Endothelial cell of umbilical vein (primary cell): ENCODE measurements around the gene CASP10. TPM values are rescaled to one million over a fixed set of nuclear protein-coding genes. Genes with fewer than 3 reads are reported as not detected.

Experiments
- BruUV-seq: library from RNA; stranded (reverse); fragments of 400-500 nt; replicated peaks from 2 replicates; lab custom pipeline; 2021; lab: Mats Ljungman, UMichigan
- CTCF ChIA-PET: fragments of 300-600, 350-600 bp; sonication (Branson Sonifier 250); formaldehyde crosslinking; loops from one replicate; lab custom pipeline; 2021; ENCODE audit warnings: antibody characterized with exemption, inconsistent platforms; lab: Charles Lee
- POLR2A ChIA-PET: fragments of 300-600, 350-600 bp; sonication (Branson Sonifier 250); formaldehyde crosslinking; loops from one replicate; lab custom pipeline; 2021; ENCODE audit warnings: antibody characterized with exemption, inconsistent platforms; lab: Charles Lee
- DNase-seq: peaks from one replicate; pipeline ENCODE4 v3.0.0-alpha.2; 2011; ENCODE audit warnings: low read depth, low spot score
- FAIRE-seq: peaks from 2 replicates; lab custom pipeline; 2011; peaks lifted over from hg19 to GRCh38; lab: Jason Lieb, UNC
- H2AFZ ChIP-seq: 2 replicates; pipeline ENCODE4 v1.6.0; 2012; ENCODE audit warnings: low read depth, low read length, control low read depth, inconsistent platforms
- H3K27ac ChIP-seq: 2 replicates; pipeline ENCODE4 v1.5.1; 2011; ENCODE audit warnings: low read depth, mild to moderate bottlenecking, control low read depth, low read length, moderate library complexity; ENCODE audit not compliant: insufficient read depth
- H3K27me3 ChIP-seq, 2 experiments: 2 replicates each; pipeline versions ENCODE4 v1.6.0 to v1.6.1; 2011; ENCODE audit warnings: low read length in 2 of 2, mixed read lengths in 1 of 2; ENCODE audit not compliant: control insufficient read depth in 2 of 2, insufficient read depth in 2 of 2
- H3K36me3 ChIP-seq, 2 experiments: 2 replicates in 1 of 2; 3 replicates in 1 of 2; pipeline ENCODE4 v1.5.1; 2011; ENCODE audit warnings: low read length in 2 of 2, mild to moderate bottlenecking in 1 of 2, moderate library complexity in 1 of 2; ENCODE audit not compliant: control insufficient read depth in 2 of 2, insufficient read depth in 2 of 2; ENCODE audit errors: extremely low read depth in 1 of 2
- H3K4me1 ChIP-seq: 3 replicates; pipeline ENCODE4 v1.5.1; 2011; ENCODE audit warnings: mild to moderate bottlenecking, low read length; ENCODE audit not compliant: control insufficient read depth, insufficient read depth; ENCODE audit errors: extremely low read depth
- H3K4me2 ChIP-seq: 2 replicates; pipeline ENCODE4 v1.6.1; 2011; ENCODE audit warnings: low read length, control low read depth, mixed read lengths; ENCODE audit not compliant: insufficient read depth
- H3K4me3 ChIP-seq, 3 experiments: fragments of 200-600 bp in 1 of 3; sonication (generic), shearing (Covaris generic) in 1 of 3; replicated peaks in 1 of 3; 2 replicates each; pipeline ENCODE4 v1.5.1; 2011 to 2016; ENCODE audit warnings: control low read depth in 3 of 3, low read length in 3 of 3, mild to moderate bottlenecking in 2 of 3, inconsistent platforms in 1 of 3, low read depth in 1 of 3, moderate library complexity in 1 of 3; ENCODE audit not compliant: insufficient read depth in 1 of 3
- H3K79me2 ChIP-seq: 2 replicates; pipeline ENCODE4 v1.6.0; 2012; ENCODE audit warnings: low read length, inconsistent platforms; ENCODE audit not compliant: control insufficient read depth, insufficient read depth
- H3K9ac ChIP-seq: replicated peaks from 2 replicates; pipeline ENCODE3; 2011; ENCODE audit warnings: low read length, control low read depth; ENCODE audit not compliant: insufficient read depth; ENCODE audit errors: extremely low read depth
- H3K9me1 ChIP-seq: replicated peaks from 3 replicates; pipeline ENCODE4 v1.6.0; 2011; ENCODE audit warnings: mild to moderate bottlenecking, low read length; ENCODE audit not compliant: control insufficient read depth, insufficient read depth; ENCODE audit errors: extremely low read depth
- H3K9me3 ChIP-seq: replicated peaks from 2 replicates; pipeline ENCODE4 v1.5.1; 2012; ENCODE audit warnings: low read length, inconsistent platforms; ENCODE audit not compliant: control insufficient read depth, insufficient read depth
- H4K20me1 ChIP-seq: replicated peaks from 2 replicates; pipeline ENCODE3; 2011; ENCODE audit warnings: mild to moderate bottlenecking, low read length; ENCODE audit not compliant: control insufficient read depth, insufficient read depth; ENCODE audit errors: extremely low read depth
- EZH2 ChIP-seq: IDR thresholded peaks from 2 replicates; pipeline ENCODE4 v1.6.1; 2012; ENCODE audit warnings: borderline replicate concordance, low read depth, mild to moderate bottlenecking, moderate library complexity, low read length, inconsistent platforms; ENCODE audit not compliant: severe bottlenecking
- FOS ChIP-seq: IDR thresholded peaks from 2 replicates; pipeline ENCODE4 v1.6.1; 2011; ENCODE audit warnings: mild to moderate bottlenecking, low read length, moderate library complexity, borderline replicate concordance; ENCODE audit not compliant: insufficient read depth
- GATA2 ChIP-seq: IDR thresholded peaks from 2 replicates; pipeline ENCODE4 v1.7.0; 2011; ENCODE audit warnings: low read depth, mild to moderate bottlenecking, moderate library complexity, mixed read lengths, low read length; ENCODE audit not compliant: insufficient read length, insufficient read depth
- JUN ChIP-seq: IDR thresholded peaks from 2 replicates; pipeline ENCODE4 v1.6.1; 2011; ENCODE audit warnings: borderline replicate concordance, low read depth; ENCODE audit not compliant: insufficient read length, insufficient read depth
- MYC ChIP-seq: IDR thresholded peaks from one replicate; pipeline ENCODE4 v1.6.1; 2011; ENCODE audit warnings: mild to moderate bottlenecking, low read depth, low read length
- POLR2A ChIP-seq: IDR thresholded peaks from 2 replicates; pipeline ENCODE4 v1.6.1; 2012; ENCODE audit warnings: low read depth, mild to moderate bottlenecking, control low read depth, low read length
- POLR2AphosphoS5 ChIP-seq: IDR thresholded peaks from 2 replicates; pipeline ENCODE4 v1.6.1; 2012; ENCODE audit warnings: low read depth, mild to moderate bottlenecking, control low read depth, low read length, moderate library complexity; ENCODE audit not compliant: insufficient read depth
- dilution Hi-C: fragments of 300-500 bp; cut with MboI; formaldehyde crosslinking; loops from one replicate; pipeline ENCODE4 v1.15.0; 2019; ENCODE audit warnings: low sequenced_read_pairs; ENCODE audit not compliant: extremely low pct_ligation_motif_present
- intact Hi-C: fragments of 100-400 bp; cut with micrococcal nuclease; formaldehyde crosslinking; loops from one replicate; pipeline ENCODE4 v1.10.0; 2022
- polyA plus RNA-seq, 4 experiments: library from polyadenylated mRNA; depleted of rRNA in 3 of 4; stranded (reverse) in 3 of 4; unstranded in 1 of 4; fragments of >200 nt; gene quantifications; 2 replicates each; pipeline versions ENCODE4 v1.2.1 to v1.2.3, GENCODE V29; 2011 to 2012; ENCODE audit warnings: missing spikeins in 1 of 4
- total RNA-seq: library from RNA; stranded (reverse); gene quantifications from 2 replicates; pipeline ENCODE4 v1.2.3, GENCODE V29; 2021
- TF ChIP-seq, protein P1 (sequence below): IDR thresholded peaks from 2 replicates; pipeline ENCODE4 v1.6.1; 2011; ENCODE audit not compliant: insufficient read depth, insufficient read length
- TF ChIP-seq, protein P2 (sequence below), 2 donors: IDR thresholded peaks; 1 replicate in 1 of 2; 2 replicates in 1 of 2; pipeline ENCODE4 v1.5.1; 2011; ENCODE audit warnings: low read length in 2 of 2, mild to moderate bottlenecking in 2 of 2, moderate library complexity in 2 of 2, control low read depth in 1 of 2, inconsistent platforms in 1 of 2, low read depth in 1 of 2; ENCODE audit not compliant: insufficient read depth in 1 of 2; ENCODE audit errors: extremely low read depth in 1 of 2

The CASP10 gene
- total and polyA plus RNA-seq, 2 donors (not counting 3 experiments of a cell fraction or from before 2014, with no cell fraction given) = 16.4 to 37.6 TPM

DNA sequence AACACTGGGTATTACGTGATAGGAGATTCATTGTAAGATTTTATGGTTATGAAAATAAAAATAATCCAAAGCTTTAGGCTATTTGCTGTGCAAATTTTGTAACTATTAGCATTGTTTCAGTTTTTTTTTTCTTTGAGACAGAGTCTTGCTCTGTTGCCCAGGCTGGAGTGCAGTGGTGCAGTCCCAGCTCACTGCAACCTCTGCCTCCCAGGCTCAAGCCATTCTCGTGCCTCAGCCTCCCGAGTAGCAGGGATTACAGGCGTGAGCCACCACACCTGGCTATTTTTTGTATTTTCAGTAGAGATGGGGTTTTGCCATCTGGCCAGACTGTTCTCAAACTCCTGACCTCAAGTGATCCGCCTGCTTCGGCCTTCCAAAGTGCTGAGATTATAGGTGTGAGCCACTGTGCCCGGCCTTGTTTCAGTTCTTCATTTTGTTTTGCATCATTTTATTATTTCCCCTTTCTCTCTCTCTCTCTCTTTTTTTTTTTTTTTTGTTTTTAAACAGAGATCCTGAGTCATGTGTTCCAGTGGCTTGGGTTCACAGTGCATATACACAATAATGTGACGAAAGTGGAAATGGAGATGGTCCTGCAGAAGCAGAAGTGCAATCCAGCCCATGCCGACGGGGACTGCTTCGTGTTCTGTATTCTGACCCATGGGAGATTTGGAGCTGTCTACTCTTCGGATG is 25.8 kb downstream of the CASP10 start:
- no peaks in the 10 kb centered on the region for H3K9me1 ChIP-seq
- no peak for FAIRE-seq
- H3K4me1 ChIP-seq = peaks cover 7% of the 10 kb centered on the region
- H3K9me3 ChIP-seq = no peaks in the 10 kb centered on the region
- DNase-seq = no peak
- H3K79me2 ChIP-seq = no peaks in the 10 kb centered on the region
- H2AFZ ChIP-seq = no peak overlapping the region
- H3K27me3 ChIP-seq = no peaks in the 10 kb centered on the region
- H4K20me1 ChIP-seq = no peaks in the 10 kb centered on the region
- dilution Hi-C loops = no loop called here
- no peak overlapping the region for H3K27ac ChIP-seq
- POLR2A ChIA-PET = no interaction called here
- intact Hi-C loops = no loop called here
- BruUV-seq = no TSS peak
- no peak overlapping the region for H3K4me2 ChIP-seq
- H3K4me3 ChIP-seq = no peak overlapping the region
- no peak overlapping the region for H3K9ac ChIP-seq
- TF ChIP-seq, protein P1, sequence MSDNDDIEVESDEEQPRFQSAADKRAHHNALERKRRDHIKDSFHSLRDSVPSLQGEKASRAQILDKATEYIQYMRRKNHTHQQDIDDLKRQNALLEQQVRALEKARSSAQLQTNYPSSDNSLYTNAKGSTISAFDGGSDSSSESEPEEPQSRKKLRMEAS = no peak
- TF ChIP-seq POLR2AphosphoS5 = no peak
- TF ChIP-seq POLR2A = no peak
- TF ChIP-seq FOS = no peak
- TF ChIP-seq, protein P2, sequence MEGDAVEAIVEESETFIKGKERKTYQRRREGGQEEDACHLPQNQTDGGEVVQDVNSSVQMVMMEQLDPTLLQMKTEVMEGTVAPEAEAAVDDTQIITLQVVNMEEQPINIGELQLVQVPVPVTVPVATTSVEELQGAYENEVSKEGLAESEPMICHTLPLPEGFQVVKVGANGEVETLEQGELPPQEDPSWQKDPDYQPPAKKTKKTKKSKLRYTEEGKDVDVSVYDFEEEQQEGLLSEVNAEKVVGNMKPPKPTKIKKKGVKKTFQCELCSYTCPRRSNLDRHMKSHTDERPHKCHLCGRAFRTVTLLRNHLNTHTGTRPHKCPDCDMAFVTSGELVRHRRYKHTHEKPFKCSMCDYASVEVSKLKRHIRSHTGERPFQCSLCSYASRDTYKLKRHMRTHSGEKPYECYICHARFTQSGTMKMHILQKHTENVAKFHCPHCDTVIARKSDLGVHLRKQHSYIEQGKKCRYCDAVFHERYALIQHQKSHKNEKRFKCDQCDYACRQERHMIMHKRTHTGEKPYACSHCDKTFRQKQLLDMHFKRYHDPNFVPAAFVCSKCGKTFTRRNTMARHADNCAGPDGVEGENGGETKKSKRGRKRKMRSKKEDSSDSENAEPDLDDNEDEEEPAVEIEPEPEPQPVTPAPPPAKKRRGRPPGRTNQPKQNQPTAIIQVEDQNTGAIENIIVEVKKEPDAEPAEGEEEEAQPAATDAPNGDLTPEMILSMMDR (IDR thresholded peaks at IDR 0.05; ENCODE audit: extremely low read depth in 1 of 2, insufficient read depth in 1 of 2, low read depth in 1 of 2, low read length in 2 of 2) = no peak
- no peak for TF ChIP-seq MYC
- TF ChIP-seq EZH2 = no peak
- no peak for TF ChIP-seq GATA2
- TF ChIP-seq JUN = no peak
- H3K36me3 ChIP-seq = peaks cover 0 to 12% of the 10 kb centered on the region in 2 experiments
- CTCF ChIA-PET = no interaction called here
